GM12878 (cell line): Measurements from ENCODE around the gene C10orf90. TPM values are rescaled to one million over a fixed set of nuclear protein-coding genes. Genes with fewer than 3 reads are reported as not detected.

Experiments used
- BRCA1 ChIP-seq: IDR thresholded peaks from 2 replicates; pipeline ENCODE4 v1.6.1; 2011; ENCODE audit warnings: low read depth, low read length, improper control_type of control experiment
- E2F8 ChIP-seq: fragments of 450-650 bp; IDR thresholded peaks from 2 replicates; pipeline ENCODE4 v1.6.1; 2018; ENCODE audit warnings: mild to moderate bottlenecking, low read depth, moderate library complexity; ENCODE audit not compliant: partially characterized antibody
- IKZF1 ChIP-seq: fragments of 450-650 bp; conservative IDR thresholded peaks from 2 replicates; pipeline ENCODE4 v1.6.1; 2017; ENCODE audit warnings: antibody characterized with exemption, mild to moderate bottlenecking
- PAX5 ChIP-seq: IDR thresholded peaks from 2 replicates; pipeline ENCODE4 v1.6.1; 2011; ENCODE audit warnings: low read depth, low read length, borderline replicate concordance
- SMAD1 ChIP-seq: fragments of 450-650 bp; IDR thresholded peaks from 2 replicates; pipeline ENCODE4 v1.6.1; 2018; ENCODE audit warnings: mild to moderate bottlenecking, low read depth; ENCODE audit not compliant: partially characterized antibody
- SMC3 ChIP-seq: IDR thresholded peaks from 2 replicates; pipeline ENCODE4 v1.6.1; 2011; ENCODE audit warnings: low read length, improper control_type of control experiment, borderline replicate concordance
- WRNIP1 ChIP-seq: IDR thresholded peaks from 2 replicates; pipeline ENCODE4 v1.6.1; 2011; ENCODE audit warnings: low read depth, low read length, improper control_type of control experiment, borderline replicate concordance
- ZBTB4 ChIP-seq: fragments of 450-650 bp; formaldehyde crosslinking; IDR thresholded peaks from 2 replicates; pipeline ENCODE4 v1.4.0; 2022; ENCODE audit warnings: mild to moderate bottlenecking, moderate library complexity
- polyA plus RNA-seq, 11 experiments: library from polyadenylated mRNA; depleted of rRNA in 4 of 11; unstranded in 6 of 11; stranded (reverse) in 5 of 11; fragments of >200 nt; fragmentation: Nextera tagmentation in 4 of 11; fragmentation: Illumina TruSeq in 1 of 11; extraction: Ambion mirVana in 4 of 11; extraction: Trizol in 1 of 11; gene quantifications; 1 replicate in 1 of 11; 2 replicates in 10 of 11; pipeline versions ENCODE4 v1.2.1 to v1.2.3, GENCODE V29; 2011 to 2016; ENCODE audit warnings: inconsistent platforms in 2 of 11, missing spikeins in 2 of 11, low read depth in 1 of 11
- total RNA-seq, 4 experiments: library from RNA; depleted of rRNA in 3 of 4; stranded (reverse); fragments of >200 nt in 3 of 4; fragmentation: Illumina TruSeq in 1 of 4; extraction: Trizol in 1 of 4; gene quantifications; 2 replicates each; pipeline versions ENCODE4 v1.2.1 to v1.2.3, GENCODE V29; 2013 to 2021

The C10orf90 gene
- total and polyA plus RNA-seq, 10 of the 15 experiments (the other 5 are each of a cell fraction or from before 2014, with no cell fraction given): 0.04 TPM; not detected in 9

GRCh38 chr10:126375299-126375698 lies 295.2 kb downstream of the C10orf90 start (continued):
- TF ChIP-seq ZBTB4 (CRISPR knock-in tag): no peak
- no peak for TF ChIP-seq SMC3
- no peak for TF ChIP-seq SMAD1
- TF ChIP-seq WRNIP1: no peak
- no peak for TF ChIP-seq E2F8
- no peak for TF ChIP-seq BRCA1
- no peak for TF ChIP-seq PAX5
- no peak for TF ChIP-seq IKZF1

Other genes with a start within 250 kb of the C10orf90 start
- not detected in 2 replicates for gene DOCK1, start 234.7 kb upstream of the C10orf90 start, total RNA-seq (2014; rRNA removed)
- not detected in 2 replicates for gene DOCK1, start 234.7 kb upstream of the C10orf90 start, total RNA-seq (2014; rRNA removed; fragmentation: Illumina TruSeq; extraction: Trizol)
- gene DOCK1, start 234.7 kb upstream of the C10orf90 start, total RNA-seq (2021): 0.13 and 0.18 TPM in 2 replicates
- gene DOCK1, start 234.7 kb upstream of the C10orf90 start, polyA plus RNA-seq (2011; rRNA removed): 0.05 and 0.07 TPM in 2 replicates
- gene DOCK1, start 234.7 kb upstream of the C10orf90 start, polyA plus RNA-seq (2014; fragmentation: Illumina TruSeq; extraction: Trizol): not detected in 2 replicates
- not detected for gene DOCK1, start 234.7 kb upstream of the C10orf90 start, polyA plus RNA-seq (2014; fragmentation: Nextera tagmentation; extraction: Ambion mirVana)
- not detected in 2 replicates for gene DOCK1, start 234.7 kb upstream of the C10orf90 start, polyA plus RNA-seq (2014; rRNA removed)
- gene DOCK1, start 234.7 kb upstream of the C10orf90 start, polyA plus RNA-seq (2016; fragmentation: Nextera tagmentation; extraction: Ambion mirVana): not detected